Measurements from ENCODE around the gene NFX1.
"Not testable (repeated sequence)": the region's sequence is repeated elsewhere in the genome, so short reads cannot be mapped to it uniquely, and the experiment has no call there.

Gene NFX1

GRCh38 chr9:33311953-33312352, 21.6 kb downstream of the NFX1 start:
- no peak for DNase-seq

GRCh38 chr9:33315371-33315770, 25.1 kb downstream of the NFX1 start:
- DNase-seq, result no peak

GRCh38 chr9:33317136-33317535, 26.8 kb downstream of the NFX1 start:
- not testable (repeated sequence) for DNase-seq

GRCh38 chr9:33318225-33318624, 27.9 kb downstream of the NFX1 start:
- no peak for DNase-seq

GRCh38 chr9:33318781-33319180, 28.5 kb downstream of the NFX1 start:
- no peak for DNase-seq

GRCh38 chr9:33320230-33320567, 29.9 kb downstream of the NFX1 start:
- no peak for DNase-seq

- no peak for DNase-seq
These were observed 30.4 kb downstream of the NFX1 start for GRCh38 chr9:33320568-33321261.

- no peak for DNase-seq
These were observed 38.8 kb downstream of the NFX1 start for GRCh38 chr9:33329117-33329563.

- DNase-seq, result no peak
These were observed 39.7 kb downstream of the NFX1 start for GRCh38 chr9:33329979-33330378.

GRCh38 chr9:33331377-33331891, 41.1 kb downstream of the NFX1 start:
- DNase-seq, result no peak

GRCh38 chr9:33332011-33332410, 41.7 kb downstream of the NFX1 start:
- no peak for DNase-seq

- DNase-seq, result not testable (repeated sequence)
These were observed 42.6 kb downstream of the NFX1 start for GRCh38 chr9:33332956-33333355.

GRCh38 chr9:33340186-33340585, 49.9 kb downstream of the NFX1 start:
- DNase-seq, result no peak

GRCh38 chr9:33341182-33341581, 50.9 kb downstream of the NFX1 start:
- no peak for DNase-seq

- DNase-seq, result no peak
These were observed 53.8 kb downstream of the NFX1 start for GRCh38 chr9:33344145-33344544.

- DNase-seq, result no peak
These were observed 56.2 kb downstream of the NFX1 start for GRCh38 chr9:33346564-33346963.

GRCh38 chr9:33348998-33349397, 58.7 kb downstream of the NFX1 start:
- DNase-seq, result no peak

- no peak for DNase-seq
These were observed 59.4 kb downstream of the NFX1 start for GRCh38 chr9:33349743-33350142.

- DNase-seq, result no peak
These were observed 60.0 kb downstream of the NFX1 start for GRCh38 chr9:33350310-33350709.

- no peak for DNase-seq
These were observed 61.2 kb downstream of the NFX1 start for GRCh38 chr9:33351547-33351946.

- DNase-seq, result no peak
These were observed 64.4 kb downstream of the NFX1 start for GRCh38 chr9:33354651-33355211.

- no peak for DNase-seq
These were observed 65.6 kb downstream of the NFX1 start for GRCh38 chr9:33355933-33356332.

- not testable (repeated sequence) for DNase-seq
These were observed 68.3 kb downstream of the NFX1 start for GRCh38 chr9:33358641-33359040.

- no peak for DNase-seq
These were observed 73.8 kb downstream of the NFX1 start for GRCh38 chr9:33364127-33364526.

GRCh38 chr9:33364814-33365213, 74.5 kb downstream of the NFX1 start:
- not testable (repeated sequence) for DNase-seq
